NCI-H1436 treated with DMSO at 0.1 percent for 48 hours (cell line): Measurements from ENCODE around the gene CAMK2D.

Experiments
- DNase-seq: peaks from one replicate; lab custom pipeline; 2025; lab: John Stamatoyannopoulos, UW

CAMK2D gene

DNA sequence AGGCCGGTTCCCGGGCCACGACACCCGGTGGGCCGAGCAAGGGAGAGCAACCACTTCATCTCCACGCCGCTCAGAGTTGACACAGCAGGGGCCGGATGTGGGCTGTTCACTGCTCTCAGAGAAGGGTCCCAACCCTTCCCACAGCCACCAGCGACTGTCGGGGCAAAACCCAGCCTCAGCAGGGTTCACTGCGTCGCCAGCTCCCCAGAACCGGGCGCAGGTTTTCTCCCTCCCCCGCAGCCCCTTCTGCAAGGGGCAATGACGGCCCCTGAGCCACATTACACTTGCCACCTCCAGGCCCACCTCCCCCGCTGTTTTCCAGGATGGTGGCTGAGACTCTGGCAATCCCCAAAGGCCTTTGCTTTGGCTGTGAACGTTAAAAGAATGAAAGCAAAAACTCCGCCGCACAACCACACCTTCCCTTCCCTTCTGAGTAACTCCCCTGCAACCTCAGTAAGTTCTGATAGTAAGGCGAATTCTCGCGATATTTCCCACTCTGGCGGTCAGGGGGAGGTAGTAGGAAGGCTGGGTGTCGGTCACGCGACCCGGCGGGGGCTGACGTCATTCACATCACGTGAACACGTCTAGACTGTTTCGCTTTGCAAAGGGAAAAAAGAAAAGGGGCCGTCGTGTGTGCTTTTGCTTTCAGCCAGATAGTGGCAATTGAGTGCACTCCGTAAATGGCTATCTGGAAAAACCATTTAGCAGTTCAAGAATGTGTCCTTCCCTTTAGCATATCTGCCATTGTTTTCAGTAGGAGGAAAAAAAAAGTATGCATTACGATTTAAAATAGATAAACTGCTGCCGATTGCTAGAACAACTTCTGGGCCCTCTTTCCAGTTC lies 869 bp upstream of the CAMK2D start:
- DNase-seq, result peak; percentile 97

- no peak for DNase-seq
Measured at GRCh38 chr4:113760795-113761619, 531 bp downstream of the CAMK2D start.

DNA sequence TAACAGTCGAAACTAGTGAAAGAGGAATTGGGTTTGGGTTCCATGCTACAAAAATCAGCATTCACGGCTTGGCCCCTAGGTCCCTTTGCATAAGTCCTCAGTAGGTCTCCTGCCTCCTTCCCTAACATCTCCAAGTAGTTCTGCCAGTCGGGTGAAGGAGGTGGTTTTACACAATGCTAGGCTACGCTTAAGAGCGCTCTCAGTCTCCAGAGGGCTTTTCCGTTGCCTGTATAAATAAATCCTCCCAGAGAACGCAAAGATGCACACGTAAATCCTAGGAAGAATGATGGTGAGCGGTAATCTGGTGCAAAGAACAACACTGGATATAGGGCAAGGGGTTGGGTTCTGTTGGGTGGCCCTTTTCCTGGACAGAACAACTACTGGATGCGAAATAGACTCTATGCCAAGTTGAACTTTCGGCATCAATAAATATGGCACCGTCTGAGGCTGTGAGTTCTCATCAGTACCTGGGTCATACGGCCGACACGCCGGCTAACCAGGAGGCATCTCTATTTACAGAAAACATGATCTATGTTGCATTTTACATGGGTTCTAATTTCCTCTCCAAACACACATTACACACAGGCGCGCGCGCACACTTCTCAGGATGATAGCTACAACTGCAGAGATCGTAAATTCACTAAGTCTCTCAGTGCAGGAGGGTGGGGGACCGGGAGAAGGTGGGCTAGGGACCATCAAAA lies 1.3 kb downstream of the CAMK2D start:
- DNase-seq, result peak; percentile 10

DNA sequence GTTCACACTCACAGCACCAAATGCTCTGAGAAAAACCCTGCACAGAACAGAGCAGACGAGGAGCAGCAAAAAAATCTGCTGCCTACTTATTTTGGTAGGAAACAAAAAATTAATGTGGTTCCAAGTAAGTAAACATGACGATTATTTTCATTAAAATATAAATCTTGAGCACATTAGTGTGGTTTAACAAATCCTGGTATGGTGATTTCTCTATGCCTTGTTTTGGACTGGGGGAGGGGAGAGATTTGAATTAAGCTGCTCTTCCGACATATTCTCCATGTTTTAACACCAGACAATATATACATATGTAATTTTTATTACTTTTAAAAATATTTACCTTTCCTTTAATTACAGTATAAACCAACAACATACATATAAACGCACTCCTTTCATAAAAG lies 1.8 kb downstream of the CAMK2D start:
- DNase-seq, result no peak

DNA sequence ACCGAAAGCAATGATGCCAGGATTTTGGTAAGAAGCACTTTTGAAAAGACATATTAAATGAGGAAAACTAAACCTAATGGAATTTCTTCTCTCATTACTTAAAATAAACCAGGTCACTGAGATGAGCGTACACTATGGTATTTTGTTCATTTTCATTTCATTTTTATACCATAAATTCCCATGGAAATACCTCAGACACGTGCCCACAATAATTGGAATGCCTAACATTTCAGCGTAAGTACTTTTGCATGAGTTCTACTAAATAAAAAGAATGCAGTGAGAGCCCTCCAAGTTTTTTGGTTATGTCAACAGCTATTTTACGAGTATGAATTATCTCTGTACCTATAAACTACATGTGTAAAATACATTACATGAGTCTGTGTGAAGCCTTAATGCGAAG lies 3.2 kb downstream of the CAMK2D start:
- DNase-seq, result no peak

DNA sequence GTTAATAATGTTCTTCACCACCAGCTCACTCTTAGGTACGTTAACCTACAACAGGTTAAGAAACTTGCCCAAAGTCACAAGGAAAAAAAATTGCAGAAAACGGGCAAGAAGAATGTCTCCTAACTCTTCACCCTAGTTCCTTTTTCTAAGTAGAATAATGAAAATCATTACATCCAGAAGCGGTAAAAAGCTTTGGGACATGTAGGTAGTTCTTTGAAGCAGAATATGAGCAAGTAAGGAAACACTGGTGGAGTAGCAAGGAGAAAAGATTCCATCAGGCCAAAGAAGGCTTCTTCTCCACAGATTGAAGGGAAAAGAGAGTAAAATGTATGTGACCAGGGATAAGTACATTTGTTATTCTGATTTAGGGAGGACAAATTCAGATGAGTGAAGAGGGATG lies 4.1 kb downstream of the CAMK2D start:
- no peak for DNase-seq

DNA sequence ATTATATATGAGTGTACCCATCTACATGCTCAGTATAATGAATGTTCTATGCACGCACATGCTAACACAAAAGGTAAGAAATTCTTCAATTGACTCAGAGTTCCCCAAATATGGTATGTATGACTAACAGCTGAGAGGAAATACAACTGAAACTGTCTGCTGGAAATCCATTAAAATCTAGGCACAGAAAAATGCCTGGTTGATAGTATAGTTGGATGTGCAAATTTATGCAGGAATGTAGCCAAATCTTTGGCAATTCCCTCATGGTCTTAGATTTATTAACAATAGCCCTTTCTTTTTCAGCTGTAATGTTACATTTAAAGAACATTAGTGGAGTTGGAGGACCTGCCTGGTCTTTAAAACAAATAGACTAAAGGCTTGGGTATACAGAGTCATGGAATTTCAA lies 5.5 kb downstream of the CAMK2D start:
- DNase-seq, result no peak

DNA sequence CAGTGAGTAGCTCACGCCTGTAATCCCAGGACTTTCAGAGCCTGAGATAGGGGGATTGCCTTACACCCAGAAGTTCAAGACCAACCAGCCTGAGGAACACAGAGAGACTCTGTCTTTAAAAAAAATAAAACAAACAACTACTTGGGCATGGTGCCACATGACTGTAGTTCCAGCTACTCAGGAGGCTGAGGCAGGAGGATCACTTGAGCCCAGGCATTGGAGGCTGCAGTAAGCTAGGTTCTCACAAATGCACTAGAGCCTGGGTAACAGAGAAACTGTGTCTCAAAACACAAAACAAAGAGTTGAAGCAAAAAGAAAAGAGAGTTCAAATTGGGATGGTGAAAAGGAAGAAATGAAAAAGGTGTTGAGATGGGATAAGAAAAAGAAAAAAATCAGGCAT lies 10.8 kb downstream of the CAMK2D start:
- no peak for DNase-seq

DNA sequence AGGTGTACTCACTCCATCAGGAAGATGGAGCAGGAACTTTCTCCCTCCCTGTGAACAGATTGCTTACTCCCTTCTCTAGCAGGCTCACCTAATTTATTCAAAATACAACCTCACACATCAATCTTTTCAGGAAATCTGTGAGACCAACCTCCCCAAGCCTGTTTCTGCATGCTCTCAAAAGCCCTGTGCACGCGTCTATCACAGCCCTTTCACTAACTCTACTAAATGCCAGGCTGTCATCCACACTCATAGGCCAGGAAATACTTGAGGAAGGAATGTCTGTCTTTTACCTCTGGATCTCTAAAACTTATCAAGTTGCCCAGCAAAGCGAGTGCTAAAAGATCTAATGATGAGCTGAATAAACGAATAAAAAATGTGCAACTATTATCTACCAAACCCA lies 11.2 kb downstream of the CAMK2D start:
- no peak for DNase-seq

DNA sequence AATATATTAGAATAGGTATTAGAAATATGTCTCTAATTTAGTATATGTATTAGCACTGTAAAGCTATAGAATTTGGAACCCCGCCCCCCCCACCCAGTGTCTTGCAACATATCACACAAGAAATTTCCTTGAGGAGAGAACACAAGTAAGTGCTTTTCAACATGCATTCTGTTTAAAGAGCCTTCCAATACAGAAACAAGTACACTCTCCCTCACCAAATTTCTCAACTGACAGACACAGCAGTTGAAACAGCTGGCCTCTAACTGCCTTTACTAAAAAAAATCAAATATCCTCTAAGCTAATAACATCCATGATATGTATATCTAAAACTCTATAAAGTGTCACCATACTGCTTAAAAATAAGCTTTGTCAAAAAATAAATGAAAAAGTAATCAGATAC lies 12.4 kb downstream of the CAMK2D start:
- DNase-seq, result no peak

DNA sequence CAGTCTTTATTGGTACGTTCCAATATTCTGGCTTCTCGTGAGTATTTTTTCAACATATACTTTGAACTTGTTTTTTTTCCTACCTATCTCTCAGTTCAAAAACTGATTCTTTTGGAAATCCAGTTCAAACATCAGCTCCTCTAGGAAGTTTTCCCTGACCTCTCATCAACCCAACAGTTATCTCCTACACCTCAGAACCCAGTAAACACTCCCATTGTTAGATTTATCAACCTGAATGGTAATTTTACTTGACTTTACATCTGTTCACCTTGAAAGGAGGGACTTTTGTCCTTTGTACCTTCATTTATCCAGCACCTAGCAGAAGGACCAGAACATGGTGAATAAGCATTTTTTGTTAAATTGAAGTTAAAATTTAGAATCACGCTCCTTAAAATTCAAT lies 13.6 kb downstream of the CAMK2D start:
- DNase-seq, result no peak

DNA sequence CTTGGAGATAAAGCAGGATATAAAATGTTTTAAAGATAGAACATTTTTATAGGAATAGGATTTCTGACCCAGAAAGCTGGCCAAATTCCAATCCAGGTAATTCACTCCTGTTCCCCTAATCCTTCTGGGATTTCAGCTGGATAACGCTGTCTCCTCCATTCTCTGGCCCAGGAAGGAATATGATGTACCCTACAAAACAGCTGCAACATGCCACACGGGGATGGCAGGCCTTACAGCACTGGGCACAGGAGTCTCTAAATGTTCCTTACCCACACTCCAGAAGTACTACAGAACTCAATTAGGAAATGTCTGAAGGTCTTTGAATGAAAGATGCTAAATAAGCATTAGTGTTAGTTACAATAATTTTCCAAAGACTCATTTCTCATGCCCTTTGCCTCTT lies 15.8 kb downstream of the CAMK2D start:
- DNase-seq, result no peak

DNA sequence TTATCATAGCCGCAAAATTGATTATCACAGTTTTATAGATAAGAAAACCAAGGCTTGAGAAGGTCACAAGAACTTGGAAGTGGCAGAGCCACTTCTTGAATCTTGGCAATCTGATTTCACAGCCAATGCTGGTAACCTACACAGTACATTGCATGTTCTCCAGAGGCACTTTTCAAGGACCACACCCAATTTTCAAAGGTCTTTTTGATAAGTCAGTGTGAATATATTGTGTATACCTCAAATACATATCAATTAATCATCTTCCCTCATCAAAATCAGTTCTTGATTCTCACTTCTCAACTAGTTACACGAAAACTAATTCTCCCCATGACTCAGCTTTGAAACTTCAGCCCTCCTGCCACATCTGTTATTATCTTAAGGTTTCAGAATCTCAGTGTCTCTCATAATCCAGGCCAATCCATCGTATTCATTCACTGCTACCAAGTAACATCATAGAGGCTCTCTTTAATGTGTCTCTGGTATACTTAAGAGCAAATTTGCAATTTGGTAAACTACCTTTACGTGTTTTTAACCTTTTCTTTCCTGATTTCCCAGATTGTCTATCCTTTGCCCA lies 16.8 kb downstream of the CAMK2D start:
- no peak for DNase-seq

- no peak for DNase-seq
Measured at GRCh38 chr4:113743690-113744089, 17.8 kb downstream of the CAMK2D start.

DNA sequence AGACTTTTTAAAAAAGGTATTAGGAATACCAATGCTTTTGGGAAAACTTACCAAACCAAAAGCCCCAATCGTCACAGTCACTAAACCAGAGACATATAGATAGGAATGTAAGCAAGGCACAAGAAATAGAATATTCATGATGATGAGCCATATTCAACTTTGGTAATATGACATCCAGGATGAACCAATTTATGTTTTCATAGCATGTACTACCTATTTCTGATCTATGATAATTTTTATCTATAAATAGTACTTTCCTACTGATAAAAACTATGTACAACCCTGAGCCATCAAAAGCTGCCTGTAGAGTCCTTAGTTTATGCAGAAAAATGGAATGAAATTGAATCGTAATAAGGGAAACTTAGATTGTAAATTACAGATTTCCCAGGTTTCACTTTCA lies 18.9 kb downstream of the CAMK2D start:
- DNase-seq, result no peak

DNA sequence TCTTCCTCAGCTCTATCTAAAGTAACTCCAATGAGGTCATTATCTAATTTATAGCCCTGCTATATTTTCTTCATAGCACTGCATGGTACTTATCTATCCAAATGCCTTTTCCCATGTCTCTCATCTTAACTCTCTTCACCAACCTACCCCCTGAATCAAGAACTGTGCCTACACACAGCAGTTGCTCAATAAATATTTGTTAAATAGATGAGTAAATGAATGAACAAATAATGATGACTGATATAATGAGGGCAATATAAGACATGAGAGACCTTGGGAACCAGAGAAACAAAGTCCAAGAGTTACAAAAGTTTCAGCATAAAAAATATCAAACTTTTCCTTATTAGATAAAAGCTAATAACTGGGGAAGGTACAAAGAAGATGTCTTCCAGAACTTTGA lies 19.6 kb downstream of the CAMK2D start:
- DNase-seq, result no peak

GRCh38 chr4:113740857-113741379 lies 20.6 kb downstream of the CAMK2D start:
- no peak for DNase-seq

GRCh38 chr4:113739197-113739596 lies 22.3 kb downstream of the CAMK2D start:
- no peak for DNase-seq

DNA sequence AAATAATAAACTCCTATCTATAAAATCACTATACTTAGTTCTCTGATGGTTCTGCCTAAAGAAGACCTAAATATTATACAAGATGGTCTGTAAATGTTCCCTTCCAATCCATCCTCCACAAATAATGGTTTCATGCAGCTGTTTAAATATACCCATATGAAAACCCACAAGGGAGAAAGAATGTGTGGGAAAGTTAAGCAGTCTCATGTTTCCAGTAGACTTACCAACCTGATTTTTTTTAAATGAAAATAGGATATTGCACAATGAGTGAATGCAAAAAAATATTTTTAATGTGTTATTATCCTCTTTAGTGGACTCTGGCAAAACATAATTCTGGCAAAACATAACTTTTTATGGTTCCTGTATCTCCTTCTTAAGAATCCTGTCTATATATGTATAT lies 23.3 kb downstream of the CAMK2D start:
- no peak for DNase-seq

DNA sequence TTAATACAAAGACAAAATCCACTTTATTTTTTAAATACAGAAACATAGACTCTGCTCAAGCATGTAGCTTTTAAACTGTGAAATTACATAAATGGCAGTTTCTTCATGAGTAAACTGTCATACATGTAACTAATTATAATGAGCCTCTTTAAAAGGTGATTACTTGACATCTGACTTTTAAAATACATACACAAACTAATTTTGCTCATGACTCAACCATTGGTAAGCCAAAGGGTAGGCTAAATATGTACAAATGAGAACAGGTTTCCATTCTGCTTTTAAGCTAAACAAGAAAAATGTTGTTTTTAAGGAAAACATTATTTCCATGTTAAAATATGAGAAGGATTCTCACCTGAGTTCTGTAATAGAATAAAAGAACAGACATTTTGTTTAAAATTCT lies 27.9 kb downstream of the CAMK2D start:
- DNase-seq, result no peak

- DNase-seq, result no peak
Measured at GRCh38 chr4:113732967-113733527, 28.5 kb downstream of the CAMK2D start.
